ENCODE results near the gene DCLK3. TPM values are rescaled to one million over a fixed set of nuclear protein-coding genes. Genes with fewer than 3 reads are reported as not detected.

Gene DCLK3
- total RNA-seq, 1 donor from 2014 or later, result not detected

DNA sequence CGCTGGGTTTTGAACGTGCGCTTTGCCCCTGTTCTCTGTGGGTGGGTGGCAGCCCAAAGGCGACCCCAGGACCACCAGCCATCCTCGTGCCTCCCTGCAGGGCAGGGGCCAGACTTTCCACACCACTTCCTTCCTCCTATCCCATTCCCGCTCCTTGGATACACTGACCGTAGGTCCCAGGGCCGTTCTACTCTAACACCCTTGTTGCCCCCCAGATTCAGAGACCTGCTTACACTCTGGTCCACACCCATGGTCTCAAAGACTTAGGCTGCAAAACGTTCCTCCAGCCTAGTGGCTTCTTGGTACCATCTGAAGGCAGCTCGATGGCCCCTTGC is 318 bp upstream of the DCLK3 start:
- Histone ChIP-seq H3K4me3 (ENCODE audit: insufficient read depth, low read depth, low read length) (no peak overlapping the region), H3K79me2 (ENCODE audit: insufficient read depth, low read length) (no peaks in the 10 kb centered on the region), H3K9ac (ENCODE audit: low read length) (no peak overlapping the region), H3K27me3 (ENCODE audit: insufficient read depth, low read length) (peaks cover 41% of the 10 kb centered on the region), H3K4me1 (ENCODE audit: insufficient read depth, low read length) (peaks cover 3% of the 10 kb centered on the region), H3K4me2 (ENCODE audit: low read length) (peak overlapping the region; percentile 82), H3K36me3 (ENCODE audit: insufficient read depth, low read length) (no peaks in the 10 kb centered on the region), H3K27ac (ENCODE audit: low read depth, low read length) (no peak overlapping the region), H2AFZ (ENCODE audit: low read depth, low read length) (peak overlapping the region; percentile 47), H3K9me3 (ENCODE audit: insufficient read depth, low read depth, low read length) (peaks cover 9% of the 10 kb centered on the region), H4K20me1 (ENCODE audit: insufficient read depth, low read length) (no peaks in the 10 kb centered on the region)
- Mint-ChIP-seq H3K4me3 (ENCODE audit: unreplicated experiment) (peak overlapping the region; percentile 81), H3K9me3 (ENCODE audit: unreplicated experiment) (peaks cover 9% of the 10 kb centered on the region), H3K27ac (ENCODE audit: unreplicated experiment) (no peak overlapping the region), H3K36me3 (ENCODE audit: low read depth, unreplicated experiment) (peaks cover 4% of the 10 kb centered on the region), H3K4me1 (ENCODE audit: low read depth, unreplicated experiment) (no peaks in the 10 kb centered on the region), H3K27me3 (ENCODE audit: low read depth, unreplicated experiment) (peaks cover 64% of the 10 kb centered on the region)
- TF ChIP-seq, protein P1, sequence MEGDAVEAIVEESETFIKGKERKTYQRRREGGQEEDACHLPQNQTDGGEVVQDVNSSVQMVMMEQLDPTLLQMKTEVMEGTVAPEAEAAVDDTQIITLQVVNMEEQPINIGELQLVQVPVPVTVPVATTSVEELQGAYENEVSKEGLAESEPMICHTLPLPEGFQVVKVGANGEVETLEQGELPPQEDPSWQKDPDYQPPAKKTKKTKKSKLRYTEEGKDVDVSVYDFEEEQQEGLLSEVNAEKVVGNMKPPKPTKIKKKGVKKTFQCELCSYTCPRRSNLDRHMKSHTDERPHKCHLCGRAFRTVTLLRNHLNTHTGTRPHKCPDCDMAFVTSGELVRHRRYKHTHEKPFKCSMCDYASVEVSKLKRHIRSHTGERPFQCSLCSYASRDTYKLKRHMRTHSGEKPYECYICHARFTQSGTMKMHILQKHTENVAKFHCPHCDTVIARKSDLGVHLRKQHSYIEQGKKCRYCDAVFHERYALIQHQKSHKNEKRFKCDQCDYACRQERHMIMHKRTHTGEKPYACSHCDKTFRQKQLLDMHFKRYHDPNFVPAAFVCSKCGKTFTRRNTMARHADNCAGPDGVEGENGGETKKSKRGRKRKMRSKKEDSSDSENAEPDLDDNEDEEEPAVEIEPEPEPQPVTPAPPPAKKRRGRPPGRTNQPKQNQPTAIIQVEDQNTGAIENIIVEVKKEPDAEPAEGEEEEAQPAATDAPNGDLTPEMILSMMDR (IDR thresholded peaks at IDR 0.05; ENCODE audit: insufficient read depth, low read depth, low read length), result no peak
- TF ChIP-seq EZH2 (IDR thresholded peaks at IDR 0.05; ENCODE audit: insufficient read depth, low read length), result no peak
- FAIRE-seq, result no peak
- DNase-seq (ENCODE audit: low read depth), result no peak

DNA sequence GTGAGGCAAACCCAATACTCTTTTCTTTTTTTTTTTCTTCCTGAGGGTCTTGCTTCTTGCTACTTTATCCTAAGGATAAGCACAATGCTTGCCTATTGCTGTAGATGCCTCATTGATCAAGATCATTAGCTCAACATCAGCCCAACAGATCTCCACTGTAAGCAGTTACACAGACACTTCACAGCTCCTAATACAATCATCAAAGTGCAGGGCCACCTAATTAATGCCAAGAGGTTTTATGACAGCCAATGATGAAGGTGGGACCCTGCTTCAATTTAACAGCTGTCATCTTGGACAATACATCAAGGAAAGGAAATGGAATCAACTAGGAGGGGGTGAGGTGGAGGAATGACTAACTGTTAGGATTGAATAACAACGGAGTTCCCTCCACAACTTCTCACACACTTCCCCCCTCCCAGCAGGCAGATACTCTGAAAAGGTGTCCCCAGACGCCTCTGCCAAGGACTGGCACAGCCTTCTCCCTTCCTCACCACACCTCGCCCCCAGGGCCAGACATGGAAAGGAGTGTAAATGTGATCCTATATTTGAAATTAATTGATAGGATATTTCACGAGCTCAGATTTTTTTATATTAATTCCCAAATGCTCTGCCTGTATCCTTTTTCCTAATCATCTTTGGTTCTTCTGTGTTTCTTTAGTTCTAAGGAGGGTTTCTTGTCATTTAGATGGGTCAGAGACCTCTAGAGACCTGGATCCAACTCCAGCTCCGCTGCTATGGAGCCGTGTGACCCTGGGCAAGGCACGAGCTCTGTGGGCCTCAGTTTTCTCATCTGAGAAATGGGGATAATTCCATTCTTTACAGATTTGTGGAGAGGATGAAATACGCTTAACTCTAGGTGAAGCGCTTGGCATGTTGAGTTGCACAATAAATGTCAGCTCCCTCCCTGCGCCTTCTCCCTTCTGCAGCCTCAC is 1.2 kb downstream of the DCLK3 start:
- FAIRE-seq, result no peak
- peak overlapping the region; percentile 66 for H3K4me3 Mint-ChIP-seq (ENCODE audit: unreplicated experiment)
- Histone ChIP-seq H2AFZ (ENCODE audit: low read depth, low read length) (peak overlapping the region; percentile 66), H4K20me1 (ENCODE audit: insufficient read depth, low read length) (no peaks in the 10 kb centered on the region), H3K79me2 (ENCODE audit: insufficient read depth, low read length) (no peaks in the 10 kb centered on the region), H3K4me1 (ENCODE audit: insufficient read depth, low read length) (peaks cover 3% of the 10 kb centered on the region), H3K4me2 (ENCODE audit: low read length) (peak overlapping the region; percentile 82), H3K36me3 (ENCODE audit: insufficient read depth, low read length) (no peaks in the 10 kb centered on the region), H3K9ac (ENCODE audit: low read length) (no peak overlapping the region), H3K4me3 (ENCODE audit: insufficient read depth, low read depth, low read length) (no peak overlapping the region), H3K27me3 (ENCODE audit: insufficient read depth, low read length) (peaks cover 41% of the 10 kb centered on the region), H3K27ac (ENCODE audit: low read depth, low read length) (no peak overlapping the region), H3K9me3 (ENCODE audit: insufficient read depth, low read depth, low read length) (peaks cover 9% of the 10 kb centered on the region)
- no peak for TF ChIP-seq EZH2 (IDR thresholded peaks at IDR 0.05; ENCODE audit: insufficient read depth, low read length)
- TF ChIP-seq, protein P1 (IDR thresholded peaks at IDR 0.05; ENCODE audit: insufficient read depth, low read depth, low read length), result no peak
- H3K36me3 Mint-ChIP-seq (ENCODE audit: low read depth, unreplicated experiment), result peaks cover 4% of the 10 kb centered on the region
- H3K27ac Mint-ChIP-seq (ENCODE audit: unreplicated experiment), result no peak overlapping the region
- peaks cover 5% of the 10 kb centered on the region for H3K4me1 Mint-ChIP-seq (ENCODE audit: low read depth, unreplicated experiment)
- peaks cover 9% of the 10 kb centered on the region for H3K9me3 Mint-ChIP-seq (ENCODE audit: unreplicated experiment)
- peaks cover 61% of the 10 kb centered on the region for H3K27me3 Mint-ChIP-seq (ENCODE audit: low read depth, unreplicated experiment)
- DNase-seq (ENCODE audit: low read depth), result no peak

DNA sequence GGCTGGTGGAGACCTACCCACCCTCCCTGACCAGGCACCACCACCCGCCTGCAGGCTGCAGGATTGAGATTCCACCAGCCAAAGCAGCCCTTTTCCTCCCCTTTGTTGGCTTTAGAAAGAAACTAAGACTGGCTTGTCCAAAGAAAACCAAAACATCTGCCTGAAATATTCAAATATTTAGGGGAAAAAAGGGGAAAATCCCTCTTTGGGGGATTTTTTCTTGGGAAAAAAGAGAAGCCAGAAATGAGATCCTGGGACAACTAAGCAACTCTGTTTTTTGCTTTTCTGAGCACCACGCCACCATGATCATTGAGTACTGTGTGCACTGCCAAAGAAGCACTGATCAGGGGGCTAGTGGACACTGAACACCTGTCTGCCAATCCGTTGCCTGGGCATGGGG is 2.6 kb downstream of the DCLK3 start:
- DNase-seq (ENCODE audit: low read depth) (no peak), FAIRE-seq (no peak)
- Histone ChIP-seq H3K79me2 (ENCODE audit: insufficient read depth, low read length) (no peaks in the 10 kb centered on the region), H3K4me3 (ENCODE audit: insufficient read depth, low read depth, low read length) (no peak overlapping the region), H3K36me3 (ENCODE audit: insufficient read depth, low read length) (no peaks in the 10 kb centered on the region), H2AFZ (ENCODE audit: low read depth, low read length) (no peak overlapping the region), H3K9me3 (ENCODE audit: insufficient read depth, low read depth, low read length) (peaks cover 9% of the 10 kb centered on the region), H4K20me1 (ENCODE audit: insufficient read depth, low read length) (no peaks in the 10 kb centered on the region), H3K27ac (ENCODE audit: low read depth, low read length) (no peak overlapping the region), H3K9ac (ENCODE audit: low read length) (no peak overlapping the region), H3K4me2 (ENCODE audit: low read length) (no peak overlapping the region), H3K27me3 (ENCODE audit: insufficient read depth, low read length) (peaks cover 41% of the 10 kb centered on the region), H3K4me1 (ENCODE audit: insufficient read depth, low read length) (peaks cover 3% of the 10 kb centered on the region)
- no peak overlapping the region for H3K4me3 Mint-ChIP-seq (ENCODE audit: unreplicated experiment)
- peaks cover 59% of the 10 kb centered on the region for H3K27me3 Mint-ChIP-seq (ENCODE audit: low read depth, unreplicated experiment)
- no peak overlapping the region for H3K27ac Mint-ChIP-seq (ENCODE audit: unreplicated experiment)
- H3K9me3 Mint-ChIP-seq (ENCODE audit: unreplicated experiment), result peaks cover 13% of the 10 kb centered on the region
- no peak for TF ChIP-seq EZH2 (IDR thresholded peaks at IDR 0.05; ENCODE audit: insufficient read depth, low read length)
- TF ChIP-seq, protein P1 (IDR thresholded peaks at IDR 0.05; ENCODE audit: insufficient read depth, low read depth, low read length), result no peak
- H3K4me1 Mint-ChIP-seq (ENCODE audit: low read depth, unreplicated experiment), result peaks cover 5% of the 10 kb centered on the region
- H3K36me3 Mint-ChIP-seq (ENCODE audit: low read depth, unreplicated experiment), result peaks cover 4% of the 10 kb centered on the region
